ELF-1 (cell line): ENCODE measurements around the gene KIF3A.

Experiments used
- DNase-seq: peaks from one replicate; pipeline ENCODE4 v3.0.0-alpha.2; 2016; ENCODE audit warnings: low read depth, low spot score

The KIF3A gene

GRCh38 chr5:132662925-132663770 lies 74.2 kb downstream of the KIF3A start:
- DNase-seq: peak; percentile 48

GRCh38 chr5:132662004-132662401 lies 75.3 kb downstream of the KIF3A start:
- DNase-seq: no peak

- DNase-seq: no peak
Measured at GRCh38 chr5:132661231-132662003, 75.9 kb downstream of the KIF3A start.

- no peak for DNase-seq
Measured at GRCh38 chr5:132659598-132660493, 77.5 kb downstream of the KIF3A start.

GRCh38 chr5:132658381-132659302 lies 78.7 kb downstream of the KIF3A start:
- no peak for DNase-seq

- no peak for DNase-seq
Measured at GRCh38 chr5:132657676-132658380, 79.5 kb downstream of the KIF3A start, which contains the start of gene IL13. Gene IL13, plus strand, starts transcription at chr5:132658173. Its CDS starts 14 bp downstream, at chr5:132658187.

GRCh38 chr5:132656774-132657355 lies 80.5 kb downstream of the KIF3A start:
- no peak for DNase-seq

DNA sequence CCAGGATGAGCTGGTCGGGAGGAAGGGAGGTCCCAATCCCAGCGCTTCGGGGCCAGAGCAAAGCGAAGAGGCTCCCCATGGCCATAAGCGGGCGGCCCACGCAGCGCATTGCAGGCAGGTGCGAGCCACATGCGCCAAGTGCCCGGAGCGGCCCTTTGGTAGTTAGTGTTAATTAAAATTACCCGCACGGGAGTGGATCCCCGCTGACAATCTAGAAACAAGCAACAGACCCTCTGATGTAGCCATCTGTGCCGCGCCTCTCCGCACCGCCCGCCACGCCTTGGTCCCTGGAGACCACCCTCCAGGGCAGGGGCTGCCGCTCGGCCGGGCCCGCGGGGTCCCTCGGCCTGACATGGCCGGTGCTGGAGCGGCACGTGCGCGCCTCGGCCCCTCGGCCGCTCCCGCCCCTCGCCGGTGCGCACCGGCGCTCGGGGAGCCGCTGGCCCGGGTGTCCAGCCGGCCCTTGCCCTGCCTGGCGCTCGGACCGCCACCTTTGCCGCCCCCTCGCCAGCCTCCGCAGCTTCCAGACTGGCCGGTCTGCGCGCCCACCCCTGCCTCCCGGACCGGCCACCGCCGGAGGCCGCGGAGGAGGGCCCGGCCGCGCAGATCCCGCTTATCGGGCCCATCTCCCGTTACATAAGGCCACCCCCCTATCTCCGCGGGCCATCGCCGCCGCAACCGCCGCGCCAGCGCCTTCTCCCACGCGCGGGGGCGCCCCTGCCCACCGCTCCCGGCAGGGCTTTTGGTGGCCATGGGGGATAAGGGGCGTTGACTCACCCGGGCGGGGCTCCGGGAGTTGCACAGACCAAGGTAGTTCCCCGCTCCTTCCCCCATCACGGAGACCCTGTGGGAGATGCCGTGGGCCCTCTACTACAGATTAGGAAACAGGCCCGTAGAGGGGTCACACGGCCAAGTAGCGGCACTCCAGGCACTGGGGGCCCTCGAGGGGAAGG lies 81.2 kb downstream of the KIF3A start:
- DNase-seq: peak; percentile 54

DNA sequence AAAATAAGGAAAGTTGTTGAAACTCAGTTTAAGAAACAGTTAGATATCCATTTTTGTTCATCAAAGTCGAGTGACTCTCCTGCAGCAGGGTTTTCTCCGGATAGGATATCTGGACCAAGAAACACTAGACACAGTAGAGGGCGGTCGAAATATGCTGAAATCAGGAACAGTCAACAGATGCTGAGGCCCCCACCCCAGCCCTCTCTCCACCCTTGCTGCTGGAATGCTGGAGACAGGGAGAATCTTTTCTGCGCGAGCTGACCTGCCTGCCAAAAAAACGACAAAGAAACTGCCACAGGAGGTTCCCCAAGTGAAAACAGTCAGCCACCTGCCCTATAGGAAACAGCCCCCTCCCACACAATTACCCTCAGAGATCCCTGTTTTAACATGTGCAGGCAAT lies 83.6 kb downstream of the KIF3A start:
- peak; percentile 28 for DNase-seq

DNA sequence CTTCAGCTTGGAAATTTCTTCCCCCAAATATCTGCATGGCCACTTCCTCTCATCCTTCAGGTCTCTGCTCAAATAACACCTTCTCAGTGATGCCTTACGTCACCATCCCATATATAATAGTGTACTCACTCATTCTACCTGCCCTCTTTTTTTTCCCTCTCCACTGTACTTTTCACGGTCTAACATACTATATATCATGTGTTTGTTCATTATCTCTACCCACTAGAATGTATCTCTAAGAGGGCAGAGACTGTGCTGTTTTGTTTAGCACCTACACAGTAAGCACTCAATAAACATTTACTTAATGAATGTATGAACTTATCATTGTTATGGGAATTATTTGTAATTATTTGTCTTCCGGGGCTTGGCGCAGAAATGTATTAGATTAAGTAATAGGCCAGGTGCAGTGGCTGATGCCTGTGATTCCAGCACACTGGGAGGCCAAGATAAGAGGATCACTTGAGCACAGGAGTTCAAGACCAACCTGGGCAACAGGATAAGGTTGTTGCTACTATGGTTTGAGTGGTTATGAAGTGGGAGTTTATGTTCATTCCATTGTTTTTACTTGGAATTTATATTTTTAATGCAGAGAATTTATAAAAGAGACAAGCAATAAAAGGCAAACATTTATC lies 85.4 kb downstream of the KIF3A start:
- no peak for DNase-seq

GRCh38 chr5:132648355-132648754 lies 89.0 kb downstream of the KIF3A start:
- DNase-seq: no peak

GRCh38 chr5:132647473-132647872 lies 89.9 kb downstream of the KIF3A start:
- no peak for DNase-seq

DNA sequence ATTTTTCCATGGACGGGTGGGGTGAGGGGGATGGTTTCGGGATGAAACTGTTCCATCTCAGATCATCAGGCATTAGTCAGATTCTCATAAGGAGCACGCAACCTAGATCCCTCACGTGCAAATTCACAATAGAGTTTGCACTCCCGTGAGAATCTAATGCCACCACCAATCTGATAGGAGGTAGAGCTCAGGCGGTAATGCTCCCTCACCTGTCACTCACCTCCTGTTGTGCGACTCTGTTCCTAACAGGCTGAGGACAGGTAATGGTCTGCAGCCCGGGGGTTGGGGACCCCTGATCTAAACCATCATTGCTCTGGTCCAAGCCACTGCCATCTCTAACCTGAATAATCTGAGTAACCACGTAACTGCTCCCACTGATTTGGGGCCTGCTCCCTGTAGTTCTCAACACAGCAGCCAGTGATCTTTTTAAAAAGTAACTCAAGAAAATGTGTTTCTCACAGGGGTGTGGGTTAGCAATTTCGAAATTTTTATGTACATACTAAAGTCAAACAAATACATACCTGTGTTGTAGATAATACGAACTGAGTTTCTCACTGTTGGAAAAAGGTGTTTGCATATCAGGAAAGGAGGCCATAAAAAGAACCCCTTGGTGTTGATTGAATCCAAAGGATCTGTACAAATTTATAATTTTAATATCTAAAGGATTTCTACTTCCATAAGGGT lies 90.6 kb downstream of the KIF3A start:
- DNase-seq: no peak

GRCh38 chr5:132644177-132644576 lies 93.2 kb downstream of the KIF3A start:
- no peak for DNase-seq
